H1 (cell line): ENCODE measurements around the gene PCIF1.

Experiments
- EZH2 ChIP-seq: fragments of 200-600 bp; sonication (generic); IDR thresholded peaks from 2 replicates; pipeline ENCODE4 v1.7.1; 2012; ENCODE audit warnings: low read depth, mild to moderate bottlenecking, moderate library complexity, low read length, inconsistent platforms; ENCODE audit not compliant: severe bottlenecking
- FOSL1 ChIP-seq: IDR thresholded peaks from 2 replicates; pipeline ENCODE4 v1.6.1; 2011; ENCODE audit warnings: mild to moderate bottlenecking, low read depth, low read length, moderate library complexity; ENCODE audit not compliant: insufficient read depth
- RFX5 ChIP-seq: IDR thresholded peaks from 2 replicates; pipeline ENCODE4 v1.6.1; 2011; ENCODE audit warnings: low read depth, low read length, improper control_type of control experiment, borderline replicate concordance
- RXRA ChIP-seq: IDR thresholded peaks from 2 replicates; pipeline ENCODE4 v1.6.1; 2011; ENCODE audit warnings: low read depth, mild to moderate bottlenecking, low read length, moderate library complexity; ENCODE audit not compliant: insufficient read depth

DNA sequence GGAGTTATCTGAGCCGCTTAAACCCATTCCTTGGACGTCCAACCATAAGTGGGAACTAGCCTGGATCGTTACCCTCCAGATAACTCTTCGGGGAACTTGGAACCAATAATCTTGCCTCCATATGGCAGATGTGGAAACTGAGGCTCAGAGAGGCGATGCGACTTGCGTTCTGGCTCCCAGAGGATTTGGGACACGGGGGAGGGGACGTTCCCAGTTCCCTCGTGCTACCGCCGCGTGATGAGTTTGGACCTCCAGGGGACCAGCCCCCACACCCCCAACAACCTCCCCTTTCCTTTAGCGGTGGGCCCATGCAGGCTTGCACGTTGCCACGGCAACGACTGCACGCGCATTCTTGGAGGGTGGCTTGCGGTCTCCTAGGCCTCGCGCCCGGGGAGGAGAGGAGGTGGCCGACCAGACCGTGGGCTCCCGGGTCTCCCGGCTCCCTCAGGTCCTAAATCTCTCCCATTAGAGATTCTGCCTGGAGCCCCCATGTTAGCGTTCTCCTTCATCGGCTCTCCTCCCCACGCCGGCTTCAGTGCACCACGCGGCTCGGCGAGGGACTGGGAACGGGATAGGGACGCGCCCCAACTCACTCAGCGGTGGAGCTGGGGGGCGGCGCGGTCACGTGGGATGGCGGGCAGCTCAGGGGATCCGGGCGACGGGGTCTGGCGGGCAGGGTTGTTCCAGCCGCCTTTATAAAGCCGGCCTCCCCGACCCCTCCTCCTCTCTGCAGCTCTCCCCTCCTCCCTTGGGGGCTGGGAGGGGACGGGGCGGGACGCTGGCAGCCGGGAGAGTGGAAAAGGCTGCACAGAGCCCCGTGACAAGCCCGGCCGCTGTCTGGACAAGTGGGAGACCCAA, 22.8 kb upstream of the PCIF1 start, which contains the start of gene PLTP:
- no peak for TF ChIP-seq EZH2
- TF ChIP-seq RFX5: no peak
- TF ChIP-seq FOSL1: no peak
- no peak for TF ChIP-seq RXRA
